GM20431 (cell line): ENCODE results near the gene RGL3.
"Not testable (repeated sequence)": the region's sequence is repeated elsewhere in the genome, so short reads cannot be mapped to it uniquely, and the experiment has no call there.

Source experiments
- in situ Hi-C: fragments of 300-500 bp; cut with MseI, MboI; formaldehyde crosslinking; loops from one replicate; pipeline ENCODE4 v1.15.0; 2020; ENCODE audit warnings: low sequenced_read_pairs; ENCODE audit not compliant: unreplicated experiment

RGL3 gene

DNA sequence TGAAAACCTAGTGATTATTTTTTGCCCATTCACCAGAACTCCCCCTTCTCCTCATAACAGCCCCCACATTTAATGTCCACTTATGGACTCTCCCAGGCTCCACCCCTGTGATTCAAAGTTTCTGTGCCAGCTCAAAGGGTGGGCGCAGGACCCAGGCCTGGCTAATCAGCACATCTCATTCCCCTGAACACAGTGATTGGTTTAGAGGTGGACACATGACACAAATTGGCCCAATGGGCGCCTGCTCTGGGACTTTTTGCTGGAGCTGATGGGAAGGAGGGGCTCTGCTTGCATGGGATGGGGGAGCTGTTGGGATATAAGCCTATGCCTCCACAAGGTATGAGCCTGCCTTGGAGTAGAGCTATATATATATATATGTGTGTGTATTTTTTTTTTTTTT lies 28.8 kb downstream of the RGL3 start:
- in situ Hi-C loops, result no loop called here

DNA sequence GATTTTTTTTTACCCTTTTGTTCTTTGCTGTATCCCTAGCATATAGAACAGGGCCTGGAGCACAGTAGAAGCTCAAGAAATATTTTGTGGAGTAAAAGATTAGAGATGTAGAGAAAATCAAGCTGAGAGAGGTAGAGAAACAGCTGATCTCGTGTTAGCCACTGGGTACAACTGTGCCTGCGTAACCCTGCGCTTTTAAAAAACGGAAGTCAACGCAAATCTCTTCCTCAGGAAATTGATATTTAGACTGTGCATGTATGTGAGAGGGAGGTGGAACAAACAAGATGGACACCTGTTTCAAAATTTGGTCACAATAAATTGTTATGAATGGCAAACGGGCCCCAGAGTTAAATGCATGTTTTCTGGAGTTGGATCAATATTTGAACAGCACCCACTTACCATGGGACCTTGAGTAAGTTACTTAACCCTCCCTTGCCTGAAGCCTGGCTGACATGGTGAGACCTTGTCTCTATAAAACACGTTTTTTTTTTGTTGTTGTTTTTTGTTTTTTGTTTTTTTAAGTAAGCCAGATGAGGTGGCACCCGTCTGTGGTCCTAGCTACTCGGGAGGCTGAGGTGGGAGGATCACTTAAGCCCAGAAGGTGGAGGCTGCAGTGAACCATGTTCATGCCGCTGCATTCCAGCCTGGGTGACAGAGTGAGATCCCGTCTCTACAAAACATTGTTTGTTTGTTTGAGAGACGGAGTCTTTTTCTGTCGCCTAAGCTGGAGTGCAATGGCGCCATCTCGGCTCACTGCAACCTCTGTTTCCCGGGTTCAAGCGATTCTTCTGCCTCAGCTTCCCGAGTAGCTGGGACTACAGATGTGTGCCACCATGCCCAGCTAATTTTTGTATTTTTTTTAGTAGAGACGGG lies 31.7 kb downstream of the RGL3 start:
- in situ Hi-C loops, result no loop called here

DNA sequence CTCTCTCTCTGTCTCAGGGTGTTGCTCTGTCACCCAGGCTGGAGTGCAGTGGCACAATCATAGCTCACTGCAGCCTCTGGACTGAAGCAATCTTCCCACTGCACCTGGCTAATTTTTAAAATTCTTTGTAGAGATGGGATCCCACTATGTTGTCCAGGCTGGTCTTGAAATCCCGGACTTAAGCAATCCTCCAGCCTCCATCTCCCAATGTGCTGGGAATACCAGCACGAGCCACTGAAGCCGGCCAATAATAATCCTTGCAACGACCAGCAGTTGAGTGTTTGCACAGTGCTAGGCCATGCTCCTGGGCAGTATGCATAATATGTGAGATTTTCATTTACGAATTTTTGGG lies 34.4 kb downstream of the RGL3 start:
- in situ Hi-C loops, result no loop called here

DNA sequence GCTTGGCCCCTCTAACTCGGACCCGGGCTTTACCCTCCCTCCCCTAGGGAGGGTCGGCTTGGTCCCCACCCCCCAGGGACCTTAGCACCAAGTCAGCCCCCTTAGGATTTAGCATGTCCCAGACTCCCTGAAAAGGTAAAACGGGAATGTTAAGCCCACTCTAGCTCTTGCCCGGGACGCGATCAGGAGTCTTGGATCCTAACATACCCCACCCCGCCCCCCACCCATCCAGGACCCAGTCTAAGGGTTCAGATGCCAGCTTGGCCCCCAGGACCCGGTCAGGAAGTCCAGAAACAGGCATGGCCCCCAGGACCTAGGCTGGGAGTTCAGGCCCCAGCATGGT lies 35.4 kb downstream of the RGL3 start:
- in situ Hi-C loops, result no loop called here

DNA sequence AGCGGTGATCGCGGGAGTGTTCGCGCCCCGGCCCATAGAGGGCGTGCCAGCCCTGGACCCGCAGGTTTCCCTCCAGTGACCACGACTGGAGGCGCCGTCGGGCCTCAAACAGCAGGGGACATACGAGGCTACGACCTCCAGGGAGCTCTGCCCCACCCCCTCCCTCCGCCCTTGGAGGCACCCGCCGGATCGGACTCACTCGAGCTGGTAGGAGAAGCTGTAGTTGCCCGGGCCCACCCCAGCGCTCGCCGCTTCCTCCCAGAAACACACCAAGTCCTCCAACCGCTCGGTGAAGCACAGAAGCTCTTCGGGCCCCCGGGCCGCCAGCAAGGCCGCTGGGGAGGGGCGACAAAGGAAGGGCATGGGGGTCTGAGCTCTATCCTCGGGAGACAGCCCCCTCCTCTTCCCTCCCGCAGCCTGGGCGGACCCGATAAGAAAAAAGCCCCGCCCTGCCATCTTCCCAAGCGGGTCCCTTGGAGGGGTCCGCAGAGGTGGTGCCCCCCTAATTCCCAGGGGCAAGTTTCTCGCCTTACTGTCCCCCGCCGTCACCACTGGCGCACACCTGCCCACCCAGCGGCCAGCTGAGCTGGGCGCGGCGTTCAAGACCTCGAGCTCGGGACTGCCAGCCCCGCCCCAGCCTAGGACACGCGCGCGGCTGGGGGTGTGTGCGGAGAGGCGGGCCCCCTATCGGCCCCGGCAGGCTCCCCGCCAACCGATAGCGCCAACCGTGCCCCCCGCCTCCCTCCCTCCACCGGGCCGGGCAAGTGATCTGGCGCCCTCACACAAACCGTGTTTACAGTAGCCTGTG lies 36.0 kb downstream of the RGL3 start:
- in situ Hi-C loops, result no loop called here

DNA sequence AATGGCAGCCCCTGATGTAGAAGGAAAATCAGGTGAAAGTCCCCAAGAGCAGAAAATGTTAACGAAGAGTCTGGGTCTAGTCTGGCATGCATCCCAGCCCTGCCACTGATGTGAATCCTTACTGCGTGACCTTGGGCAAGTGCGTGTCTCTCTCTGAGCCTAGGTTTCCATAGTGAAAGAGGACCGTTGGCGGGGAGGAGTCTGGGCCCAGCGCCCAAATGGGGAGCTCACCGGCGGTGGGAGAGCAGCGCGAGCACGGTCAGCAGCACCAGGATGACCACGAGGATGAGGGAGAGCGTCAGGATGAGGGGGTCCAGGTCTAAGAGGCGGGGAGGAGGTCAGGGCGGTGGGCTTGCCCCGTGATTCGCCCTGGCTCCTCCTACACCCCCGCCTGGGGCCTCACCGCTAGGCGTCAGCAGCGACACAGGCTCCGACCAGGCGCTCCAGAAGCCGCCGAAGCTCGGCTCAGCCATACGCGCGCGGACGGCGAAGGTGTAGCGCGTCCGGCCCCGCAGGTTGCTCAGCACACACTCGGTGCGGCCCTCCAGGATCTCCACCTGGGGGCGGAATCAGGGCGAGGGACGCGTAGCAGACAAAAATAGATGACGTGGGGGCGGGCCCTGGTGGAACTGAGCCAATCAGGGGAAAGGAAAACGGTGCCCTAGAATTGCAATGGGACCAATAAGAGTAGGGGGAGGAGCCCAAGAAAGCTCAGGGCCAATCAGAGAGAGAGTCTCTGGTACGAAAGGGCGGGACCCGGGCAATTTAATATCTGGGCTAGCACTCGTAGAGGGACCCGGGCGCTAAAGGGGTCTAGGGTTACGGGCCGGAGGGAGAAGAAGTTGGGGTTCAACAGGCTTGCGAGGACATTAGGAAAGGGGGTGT lies 38.2 kb downstream of the RGL3 start:
- in situ Hi-C loops, result no loop called here

DNA sequence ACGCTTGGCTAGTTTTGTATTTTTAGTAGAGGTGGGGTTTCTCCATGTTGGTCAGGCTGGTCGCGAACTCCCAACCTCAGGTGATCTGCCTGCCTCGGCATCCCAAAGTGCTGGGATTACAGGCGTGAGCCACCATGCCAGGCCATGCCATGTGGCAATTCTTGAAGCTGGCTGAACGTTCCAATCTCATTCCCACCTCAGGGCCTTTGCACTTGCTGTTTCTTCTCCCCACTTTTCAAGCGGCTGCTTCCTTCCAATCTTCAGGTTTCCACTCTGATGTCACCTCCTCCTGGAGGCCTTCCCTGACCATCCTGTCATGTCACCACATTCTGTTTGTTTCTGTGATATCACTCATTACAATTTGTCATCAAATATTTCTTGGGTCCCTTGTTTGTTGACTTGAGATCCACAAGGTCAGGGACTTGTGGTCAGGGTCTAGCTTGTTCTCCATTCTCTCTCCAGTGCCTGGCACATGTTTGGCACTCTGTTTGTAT lies 39.2 kb downstream of the RGL3 start:
- in situ Hi-C loops, result no loop called here

DNA sequence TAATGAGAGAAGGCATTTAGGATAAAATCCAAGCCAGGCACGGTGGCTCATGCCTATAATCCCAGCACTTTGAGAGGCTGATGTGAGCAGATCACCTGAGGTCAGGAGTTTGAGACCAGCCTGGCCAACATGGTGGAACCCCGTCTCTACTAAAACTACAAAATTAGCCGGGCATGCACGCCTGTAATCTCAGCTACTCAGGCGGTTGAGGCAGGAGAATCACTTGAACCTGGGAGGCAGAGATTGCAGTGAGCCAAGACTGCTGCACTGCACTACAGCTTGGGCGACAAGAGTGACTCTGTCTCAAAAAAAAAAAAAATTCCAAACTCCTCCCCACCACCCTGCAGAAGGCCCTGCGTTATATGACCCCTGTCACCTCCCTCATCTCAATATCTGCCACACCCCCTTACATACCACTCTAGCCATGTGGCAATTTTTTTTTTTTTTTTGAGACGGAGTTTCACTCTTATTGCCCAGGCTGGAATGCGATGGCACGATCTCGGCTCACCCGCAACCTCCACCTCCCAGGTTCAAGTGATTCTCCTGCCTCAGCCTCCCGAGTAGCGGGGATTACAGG lies 39.8 kb downstream of the RGL3 start:
- in situ Hi-C loops, result not testable (repeated sequence)

DNA sequence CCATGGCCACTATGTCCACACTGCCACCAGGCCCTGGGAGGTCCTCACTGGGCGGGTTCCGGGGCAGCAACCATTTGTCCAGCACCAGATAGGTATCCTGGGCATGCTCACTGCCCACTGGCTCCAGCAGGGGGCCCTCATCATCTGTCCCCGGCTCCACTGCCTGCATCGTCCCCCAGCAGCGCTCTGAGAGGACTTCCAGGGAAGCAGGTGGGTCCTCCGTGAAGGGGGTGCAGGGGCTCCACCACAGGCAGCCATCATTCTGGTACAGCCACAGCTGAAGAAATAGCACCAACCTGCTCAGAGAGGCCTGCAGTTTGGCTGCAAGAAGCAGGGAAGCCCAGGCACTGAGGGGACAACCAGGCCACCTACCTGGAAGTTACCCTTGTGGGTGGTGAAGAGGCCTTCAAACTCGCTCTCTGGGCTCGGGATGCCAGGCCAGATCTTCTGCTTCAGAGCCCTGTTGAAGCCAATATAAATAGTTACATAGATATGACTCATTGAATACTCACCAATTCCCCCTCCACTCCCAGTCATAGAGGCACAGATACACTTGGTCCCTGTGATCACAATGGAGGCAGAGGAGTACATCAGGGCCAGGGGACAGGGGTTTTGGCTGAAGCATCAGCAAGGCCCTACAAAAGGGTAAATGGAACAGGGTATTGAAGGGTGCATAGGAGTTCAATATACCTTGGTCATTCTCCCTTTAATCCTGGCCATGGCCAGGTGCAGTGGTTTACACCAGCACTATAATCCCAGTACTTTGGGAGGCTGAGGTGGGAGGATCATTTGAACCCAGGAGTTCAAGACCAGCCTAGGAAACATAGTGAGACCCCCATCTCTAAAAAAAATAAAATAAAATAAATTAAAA lies 40.6 kb downstream of the RGL3 start:
- in situ Hi-C loops, result no loop called here

DNA sequence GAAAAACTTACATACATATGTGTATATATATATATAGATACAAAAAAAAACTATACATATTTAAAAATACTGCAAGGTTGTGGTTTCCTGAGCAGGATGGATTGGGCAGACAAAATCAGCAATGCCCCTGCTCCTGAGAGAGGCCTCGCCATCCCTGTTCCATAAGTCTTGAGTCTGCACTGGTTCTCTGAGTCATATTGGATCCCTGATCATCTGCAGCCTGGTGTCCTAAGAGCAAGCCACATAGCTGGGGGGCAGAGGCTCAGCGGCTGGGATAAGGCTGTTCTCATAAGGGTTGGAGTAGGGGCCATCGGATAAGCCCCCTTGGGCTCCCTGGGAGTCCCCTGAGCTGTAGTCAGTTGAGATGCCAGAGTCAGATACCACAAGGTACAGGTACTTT lies 41.4 kb downstream of the RGL3 start:
- in situ Hi-C loops, result no loop called here

DNA sequence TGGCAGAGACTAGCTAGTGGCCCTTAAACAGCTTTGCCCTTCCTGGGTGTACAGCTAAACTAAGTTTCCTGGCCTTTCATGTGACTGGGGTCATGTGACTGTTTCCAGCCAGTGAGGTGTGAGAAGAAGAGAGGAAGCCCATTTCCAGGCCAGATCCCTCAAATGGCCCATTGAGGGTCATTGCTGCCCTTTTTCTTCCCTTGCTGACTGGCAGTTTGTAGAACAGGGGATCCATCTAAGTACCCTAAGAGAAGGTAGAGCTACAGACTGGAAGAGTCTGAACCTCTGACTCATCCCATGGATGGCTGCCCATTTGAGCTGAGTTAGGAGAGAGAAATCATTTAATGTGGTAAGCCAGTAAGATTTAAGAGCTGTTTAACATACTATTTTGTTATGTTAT lies 41.9 kb downstream of the RGL3 start:
- in situ Hi-C loops, result no loop called here

DNA sequence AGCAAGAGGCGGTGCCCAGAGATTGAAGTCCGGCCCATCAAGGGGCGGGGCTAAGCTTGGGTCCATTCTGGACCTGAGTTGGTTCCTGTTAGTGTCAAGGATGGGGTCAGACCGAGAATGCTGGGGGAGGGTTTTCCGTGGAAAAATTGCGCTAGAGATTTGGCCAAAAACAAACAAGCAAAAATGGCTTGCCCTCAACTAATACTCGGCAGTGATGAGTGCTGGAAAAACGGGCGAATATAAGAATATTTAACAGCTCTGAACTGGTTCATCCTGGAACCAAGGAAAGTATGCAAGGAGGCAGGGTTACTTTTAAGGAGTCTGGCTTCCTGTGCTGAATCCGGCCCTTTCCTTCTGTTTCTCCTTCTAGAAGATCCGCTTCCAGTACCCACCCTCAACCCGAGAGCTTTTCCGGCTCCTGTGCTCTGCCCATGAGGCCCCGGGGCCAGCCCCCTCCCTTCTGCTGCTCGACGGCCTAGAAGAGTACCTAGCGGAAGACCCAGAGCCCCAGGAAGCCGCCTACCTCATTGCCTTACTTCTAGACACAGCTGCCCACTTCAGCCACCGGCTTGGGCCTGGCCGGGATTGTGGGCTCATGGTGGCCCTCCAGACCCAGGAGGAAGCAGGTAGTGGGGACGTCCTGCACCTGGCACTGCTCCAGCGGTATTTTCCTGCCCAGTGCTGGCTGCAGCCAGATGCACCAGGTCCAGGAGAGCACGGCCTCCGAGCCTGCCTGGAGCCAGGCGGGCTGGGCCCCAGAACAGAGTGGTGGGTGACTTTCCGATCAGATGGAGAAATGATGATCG lies 43.8 kb downstream of the RGL3 start:
- in situ Hi-C loops, result no loop called here

DNA sequence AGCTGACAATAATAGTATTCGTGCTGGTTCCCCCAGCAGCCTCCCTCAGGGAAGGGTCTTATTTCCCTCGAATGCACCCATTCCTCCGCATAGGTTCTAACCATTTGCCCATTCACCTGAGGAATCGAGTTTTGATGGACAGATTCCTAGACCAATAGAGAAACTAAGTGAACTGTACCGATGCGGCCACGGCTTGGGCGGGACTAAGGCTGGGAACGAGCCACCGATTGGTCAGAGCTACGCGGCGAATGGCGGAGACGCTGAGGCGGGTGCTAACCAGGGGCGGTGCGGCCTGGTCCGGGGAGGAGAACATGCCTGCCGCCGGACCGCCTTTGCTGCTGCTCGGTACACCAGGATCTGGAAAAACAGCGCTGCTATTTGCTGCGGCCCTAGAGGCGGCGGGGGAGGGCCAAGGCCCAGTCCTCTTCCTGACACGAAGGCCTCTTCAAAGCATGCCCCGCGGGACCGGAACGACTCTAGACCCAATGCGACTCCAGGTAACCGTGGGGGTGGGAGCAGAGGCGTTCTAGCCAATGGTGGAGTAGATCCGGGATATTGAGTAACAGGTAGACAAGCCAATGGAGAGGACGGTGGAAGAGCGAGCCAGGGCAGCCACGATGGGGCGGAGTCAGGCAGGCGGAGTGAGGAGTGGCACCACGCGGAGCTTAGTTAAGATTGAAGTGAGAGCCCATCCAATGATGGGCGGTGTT lies 44.5 kb downstream of the RGL3 start, which contains the start of gene SWSAP1:
Gene SWSAP1, plus strand, starts transcription at position 234 of the 710 bp plus-strand sequence. Its CDS starts 15 bp downstream, at position 249.
- in situ Hi-C loops, result no loop called here

DNA sequence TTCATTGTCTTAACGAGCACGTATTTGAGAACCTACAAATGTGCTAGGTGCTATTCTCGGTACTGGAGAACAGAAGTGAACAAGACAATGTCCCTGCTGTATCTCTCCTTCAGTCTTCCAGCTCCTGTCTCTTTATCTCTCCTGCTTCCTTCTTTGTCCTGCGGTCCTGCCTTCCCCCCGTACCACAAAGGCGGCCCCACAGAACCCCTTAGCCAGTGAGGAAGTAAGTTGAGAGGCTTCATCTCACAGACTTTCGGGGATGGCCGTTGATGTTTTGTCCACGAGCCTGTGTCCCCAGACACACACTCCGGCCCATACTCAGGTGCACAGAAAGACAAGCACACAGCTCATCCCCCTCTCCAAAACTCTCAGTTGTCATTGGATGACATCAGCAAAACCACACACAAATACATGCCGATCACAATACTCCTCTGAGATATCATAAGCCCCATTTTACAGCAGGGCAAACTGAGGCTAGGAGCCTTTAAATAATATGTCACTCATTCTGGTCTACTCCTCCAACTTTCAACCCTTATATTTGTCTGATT lies 45.2 kb downstream of the RGL3 start:
- in situ Hi-C loops, result no loop called here

DNA sequence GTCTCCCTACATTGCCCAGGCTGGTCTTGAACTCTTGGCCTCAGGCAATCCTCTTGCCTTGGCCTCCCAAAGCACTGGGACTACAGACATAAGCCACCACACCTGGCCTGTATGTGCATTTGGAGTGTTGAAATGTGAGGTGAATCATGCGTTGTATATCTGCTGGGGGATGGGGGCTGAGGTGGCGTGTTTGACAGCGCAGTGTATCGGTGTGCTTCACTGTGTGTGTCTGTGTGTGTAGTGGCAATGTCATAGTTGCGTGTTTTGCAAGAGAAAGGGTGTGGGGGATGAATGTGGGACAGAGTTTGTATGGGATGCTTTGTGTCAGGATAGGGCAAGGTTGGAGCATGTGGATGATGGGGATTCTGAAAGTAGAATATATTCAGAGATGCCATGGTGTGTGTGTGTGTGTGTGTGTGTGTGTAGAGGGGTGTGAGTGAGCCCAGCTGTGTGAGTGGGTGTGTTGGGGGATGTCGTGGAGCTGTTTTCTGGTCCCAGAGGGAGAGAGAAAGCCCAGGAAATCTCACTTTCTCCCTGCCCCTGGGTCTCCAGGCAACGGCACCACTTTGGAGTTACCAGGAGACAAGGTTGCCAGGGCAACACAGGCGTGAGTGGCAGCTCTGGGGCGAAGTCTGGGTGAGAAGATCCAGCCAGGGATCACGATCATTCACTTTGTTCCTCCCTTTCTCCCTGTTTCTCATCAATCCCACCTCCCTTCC lies 45.8 kb downstream of the RGL3 start:
- in situ Hi-C loops, result no loop called here

DNA sequence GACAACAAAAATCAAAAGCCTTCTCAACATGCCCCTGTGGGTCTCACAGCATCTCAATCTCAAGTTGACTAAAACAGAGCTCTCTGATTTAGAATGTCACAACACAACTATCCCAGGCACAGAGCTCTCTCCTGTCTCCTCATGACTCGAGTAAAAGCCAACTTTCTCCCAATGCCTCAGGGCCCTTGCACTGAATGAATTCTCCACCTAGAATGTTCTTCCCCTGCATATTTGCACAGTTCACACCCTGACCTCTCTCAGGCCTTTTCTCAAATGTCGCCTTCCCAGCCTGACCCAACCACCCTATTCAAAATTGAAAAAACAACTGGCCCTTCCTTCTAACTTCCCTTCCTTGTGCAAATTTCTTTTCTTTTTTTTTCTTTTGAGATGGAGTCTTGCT lies 48.4 kb downstream of the RGL3 start:
- in situ Hi-C loops, result no loop called here

DNA sequence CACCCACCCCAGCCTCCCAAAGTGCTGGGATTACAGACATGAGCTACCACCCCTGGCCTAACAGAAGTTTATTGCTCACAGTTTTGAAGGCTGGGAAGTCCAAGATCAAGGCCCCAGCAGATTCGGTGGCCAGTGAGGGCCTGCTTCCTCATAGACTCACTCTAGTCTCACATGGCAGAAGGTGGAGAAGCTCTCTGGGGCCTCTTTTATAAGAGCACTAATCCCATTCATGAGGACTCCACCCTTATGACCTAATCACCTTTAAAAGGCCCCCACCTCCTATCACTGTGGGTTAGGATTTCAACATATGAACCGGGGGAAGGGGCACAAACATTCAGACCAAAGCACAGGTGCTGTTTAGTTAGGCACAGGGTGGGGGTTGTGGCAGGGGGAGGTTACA lies 51.6 kb downstream of the RGL3 start:
- in situ Hi-C loops, result no loop called here
